DMS 273 treated with DMSO at 0.1 percent for 48 hours (cell line): ENCODE data around the gene LGALS7.
"Not testable (repeated sequence)": the region's sequence is repeated elsewhere in the genome, so short reads cannot be mapped to it uniquely, and the experiment has no call there.

Experiments
- DNase-seq: peaks from one replicate; lab custom pipeline; 2025; lab: John Stamatoyannopoulos, UW

The LGALS7 gene

DNA sequence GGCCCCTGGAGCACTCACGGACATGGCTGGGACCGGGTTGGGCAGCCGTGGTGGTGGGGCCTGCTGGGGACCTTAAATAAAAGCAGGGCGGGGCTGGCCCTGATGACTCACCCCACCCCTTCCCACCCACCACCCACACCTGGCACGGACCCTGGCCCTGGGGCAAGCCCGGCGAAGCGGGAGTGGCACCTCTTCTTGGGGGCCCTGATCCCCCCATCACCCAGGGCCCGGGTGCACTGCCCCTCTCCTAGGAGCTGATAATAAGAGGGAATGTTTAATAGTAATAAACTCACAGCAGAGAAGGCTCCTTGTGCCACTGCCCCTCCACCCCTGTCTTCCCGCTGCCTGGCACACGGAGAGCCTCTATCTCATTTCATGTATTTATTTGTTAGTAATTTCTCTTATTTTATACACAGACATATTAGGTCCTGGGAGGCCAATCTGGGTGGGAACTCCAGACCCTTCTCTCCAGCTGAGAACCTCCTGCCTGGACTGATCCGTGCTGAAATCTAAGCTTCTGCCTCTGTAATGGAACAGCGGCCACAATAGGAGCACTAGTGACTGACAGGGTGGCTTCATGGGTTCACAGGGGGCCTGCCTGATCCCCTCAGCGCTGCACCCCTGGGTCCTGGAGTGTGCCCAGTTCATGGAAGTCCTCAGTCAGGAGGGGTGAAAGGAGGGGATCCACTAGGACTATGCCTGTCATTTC is at the start of gene LGALS7:
Gene LGALS7, minus strand, starts transcription at position 49 of the 709 bp plus-strand sequence. Its CDS starts 25 bp downstream, at position 24.
- DNase-seq, result no peak

DNA sequence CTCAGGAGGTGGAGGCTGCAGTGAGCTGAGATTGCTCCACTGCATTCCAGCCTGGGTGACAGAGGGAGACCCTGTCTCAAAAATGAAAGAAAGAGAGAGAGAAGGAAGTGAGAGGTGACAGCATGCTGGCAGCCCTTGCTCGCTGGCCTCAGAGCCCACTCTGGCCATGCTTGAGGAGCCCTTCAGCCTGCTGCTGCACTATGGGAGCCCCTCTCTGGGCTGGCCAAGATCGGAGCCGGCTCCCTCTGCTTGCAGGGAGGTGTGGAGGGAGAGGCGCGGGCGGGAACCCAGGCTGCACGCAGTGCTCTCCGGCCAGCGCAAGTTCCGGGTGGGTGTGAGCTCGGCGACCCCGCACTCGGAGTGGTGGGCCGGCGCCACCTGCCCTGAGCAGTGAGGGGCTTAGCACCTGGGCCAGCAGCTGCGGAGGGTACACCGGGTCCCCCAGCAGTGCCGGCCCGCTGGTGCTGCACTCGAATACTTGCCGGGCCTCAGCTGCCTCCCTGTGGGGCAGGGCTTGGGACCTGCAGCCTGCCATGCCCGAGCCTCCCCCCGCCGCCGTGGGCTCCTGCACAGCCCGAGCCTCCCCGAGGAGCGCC is 48.0 kb upstream of the LGALS7 start:
- DNase-seq, result not testable (repeated sequence)

DNA sequence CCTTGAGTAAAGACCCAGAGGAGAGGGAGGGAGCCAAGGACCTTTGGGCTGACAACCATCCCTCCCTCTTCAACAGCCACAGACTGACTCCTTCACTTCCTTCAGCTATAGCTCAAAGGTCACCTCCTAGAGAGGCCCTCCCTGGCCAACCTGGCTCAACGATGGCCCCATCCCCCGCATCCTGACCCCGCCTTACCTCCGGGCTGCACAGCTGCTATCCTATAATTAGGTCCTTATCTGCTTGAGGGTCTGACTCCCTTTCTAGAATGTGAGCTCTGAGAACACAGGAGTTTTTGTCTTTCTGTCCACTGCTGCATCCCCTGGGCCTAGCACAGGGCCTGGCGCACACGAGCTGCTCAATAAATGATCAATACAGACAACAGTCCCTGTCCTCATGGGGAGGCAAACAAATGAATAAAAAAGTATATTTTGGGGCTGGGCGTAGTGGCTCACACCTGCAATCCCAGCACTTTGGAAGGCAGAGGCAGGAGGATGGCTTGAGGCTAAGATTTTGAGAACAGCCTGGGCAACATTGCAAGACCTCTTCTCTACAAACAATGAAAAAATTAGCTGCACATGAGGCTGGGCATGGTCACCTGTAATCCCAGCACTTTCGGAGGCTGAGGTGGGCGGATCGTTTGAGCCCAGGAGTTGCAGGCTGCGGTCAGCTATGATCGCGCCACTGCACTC is 46.1 kb upstream of the LGALS7 start:
- DNase-seq, result no peak

DNA sequence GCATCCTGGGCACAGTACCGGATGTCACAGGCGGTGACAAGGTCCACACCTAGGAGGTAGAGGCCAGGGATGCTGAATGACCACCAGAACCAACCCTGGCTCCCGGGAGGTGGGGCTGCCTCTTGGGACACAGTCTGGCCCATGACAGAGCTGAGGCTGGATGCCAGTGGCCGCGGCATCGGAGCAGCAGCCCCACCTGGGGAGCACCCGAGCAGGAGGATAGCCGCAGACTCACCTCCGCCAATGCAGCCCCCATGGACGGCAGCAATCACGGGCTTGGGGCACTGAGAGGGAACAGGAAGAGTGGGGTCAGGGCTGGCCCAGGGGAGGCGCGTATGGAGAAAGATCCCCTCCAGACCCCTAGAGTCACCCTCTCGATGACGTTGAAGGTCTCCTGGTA is 43.8 kb upstream of the LGALS7 start:
- no peak for DNase-seq

DNA sequence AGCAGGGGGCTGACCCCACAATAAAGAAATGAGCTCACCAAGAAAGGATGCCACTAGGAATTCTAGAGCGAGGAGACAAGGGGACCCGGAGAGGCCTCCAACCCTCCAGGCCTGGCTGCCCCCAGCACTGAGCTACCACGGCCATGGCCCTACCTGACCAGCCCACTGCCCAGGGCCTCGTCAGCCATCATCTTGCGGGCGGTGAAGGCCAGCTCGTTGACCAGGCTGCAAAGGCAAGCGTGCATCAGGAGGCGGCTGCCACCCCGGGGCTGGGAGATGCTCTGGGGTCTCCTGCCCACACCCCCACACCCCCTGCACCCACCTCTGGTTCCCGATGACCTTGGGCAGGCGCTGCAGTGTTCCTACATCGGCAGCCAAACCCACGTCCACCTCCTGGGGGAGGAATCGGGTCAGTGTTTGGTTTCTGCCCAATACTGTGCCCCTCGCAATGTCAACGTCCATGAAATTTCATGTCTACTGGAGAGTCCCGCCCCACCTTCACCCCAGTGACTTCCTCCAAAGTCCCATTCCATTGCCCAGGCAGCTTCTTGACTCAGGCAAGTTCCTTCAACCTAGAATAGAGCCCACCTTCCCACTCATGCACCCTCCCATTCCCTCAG is 42.9 kb upstream of the LGALS7 start:
- no peak for DNase-seq

DNA sequence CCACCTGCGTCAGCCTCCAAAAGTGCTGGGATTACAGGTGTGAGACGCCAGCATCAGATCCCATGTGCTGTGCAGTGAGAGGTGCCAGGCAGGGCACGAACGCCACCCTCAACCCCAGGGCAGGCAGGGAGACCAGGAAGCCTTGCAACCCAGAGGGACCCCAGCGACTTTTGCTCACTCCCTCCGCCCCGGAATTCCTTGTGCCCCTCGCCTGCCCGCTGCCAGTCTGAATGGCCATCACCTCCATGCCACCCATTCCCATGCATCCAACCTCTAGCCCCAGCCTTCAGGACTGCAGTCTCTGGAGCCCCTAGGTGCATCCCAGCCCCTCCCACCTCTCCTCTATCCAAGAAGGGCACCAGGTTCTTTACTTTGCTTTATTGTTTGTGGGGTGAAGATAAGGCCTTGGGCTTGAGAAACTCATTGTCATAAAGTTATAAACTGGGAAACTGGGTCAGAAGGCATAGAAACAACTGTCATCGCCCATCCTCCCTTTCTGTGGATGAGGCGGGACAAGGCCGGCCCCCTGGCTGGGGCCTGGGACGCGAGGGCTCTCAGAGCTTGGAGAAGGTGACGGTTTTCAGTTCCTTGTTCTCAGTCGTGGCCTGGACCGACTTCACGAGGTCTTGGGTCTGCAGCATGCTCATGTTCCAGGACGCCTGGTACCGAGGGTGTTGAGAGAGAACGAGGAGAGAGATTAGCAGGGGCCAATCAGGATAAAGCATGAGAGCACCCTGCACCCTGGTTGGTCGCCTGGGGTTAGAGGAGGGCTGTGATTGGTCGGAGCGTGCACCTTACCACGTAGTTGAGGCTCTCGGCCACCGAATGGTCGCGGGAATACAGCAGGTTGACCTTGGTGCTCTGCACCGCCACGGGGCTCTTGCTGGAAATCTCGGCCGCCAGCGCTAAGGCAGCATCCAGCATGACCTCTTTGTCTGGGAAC is 42.0 kb upstream of the LGALS7 start:
- DNase-seq, result no peak

DNA sequence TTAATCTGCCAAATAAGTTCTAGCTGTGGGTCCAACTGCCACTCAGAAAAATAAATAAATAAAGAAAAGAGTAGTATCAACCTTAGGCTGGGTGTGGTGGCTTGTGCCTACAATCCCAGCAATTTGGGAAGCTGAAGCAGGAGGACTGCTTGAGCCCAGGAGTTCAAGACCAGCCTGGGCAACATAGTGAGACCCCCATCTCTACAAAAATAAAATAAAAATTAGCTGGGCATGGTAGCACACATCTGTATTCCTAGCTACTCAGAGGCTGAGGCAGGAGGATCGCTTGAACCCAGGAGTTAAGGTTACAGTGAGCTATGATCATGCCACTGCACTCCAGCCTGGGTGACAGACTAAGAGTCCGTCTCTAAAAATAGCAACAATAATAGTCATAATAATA is 40.6 kb upstream of the LGALS7 start:
- DNase-seq, result not testable (repeated sequence)

DNA sequence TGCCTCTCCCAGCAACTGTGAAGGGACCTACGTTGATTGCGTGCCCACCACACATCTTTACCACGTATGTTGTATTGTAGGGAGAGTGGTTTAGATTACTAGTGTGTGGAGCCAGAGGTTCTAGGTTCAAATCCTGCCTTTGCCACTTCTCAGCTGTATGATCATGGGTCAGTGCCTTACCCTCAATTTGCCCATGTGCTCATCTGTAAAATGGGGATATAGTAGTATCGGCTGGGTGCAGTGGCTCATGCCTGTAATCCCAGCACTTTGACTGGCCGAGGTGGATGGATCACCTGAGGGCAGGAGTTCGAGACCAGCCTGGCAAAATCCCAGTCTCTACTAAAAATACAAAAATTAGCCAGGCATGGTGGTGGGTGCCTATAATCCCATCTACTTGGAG is 40.0 kb upstream of the LGALS7 start:
- DNase-seq, result no peak

DNA sequence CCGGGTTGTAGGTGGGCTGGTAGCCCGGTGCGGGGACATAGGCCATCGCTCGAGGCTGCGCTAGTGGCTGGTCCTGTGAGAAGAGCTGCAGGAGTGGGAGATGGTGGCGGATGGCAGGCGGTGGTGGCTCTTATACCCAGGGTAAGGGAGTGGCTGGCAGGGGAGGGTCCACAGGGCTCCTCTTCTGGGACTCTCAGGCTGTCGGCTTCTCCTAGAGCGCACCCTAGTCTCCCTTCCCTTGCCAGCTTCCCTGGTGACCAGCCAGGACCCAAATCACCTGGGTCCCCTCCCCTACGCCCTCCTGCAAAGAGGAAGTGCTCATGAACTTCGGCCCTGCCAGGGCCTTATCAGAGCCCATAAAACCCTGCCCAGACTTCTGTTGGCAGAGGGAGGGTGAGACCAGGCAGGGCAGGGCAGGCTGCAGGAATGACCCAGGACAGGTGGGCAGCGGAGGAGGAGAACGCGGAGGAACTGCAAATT is 39.6 kb upstream of the LGALS7 start, which contains the start of gene LGALS4:
Gene LGALS4, minus strand, starts transcription at position 105 of the 480 bp plus-strand sequence. Its CDS starts 59 bp downstream, at position 46.
- DNase-seq, result no peak

DNA sequence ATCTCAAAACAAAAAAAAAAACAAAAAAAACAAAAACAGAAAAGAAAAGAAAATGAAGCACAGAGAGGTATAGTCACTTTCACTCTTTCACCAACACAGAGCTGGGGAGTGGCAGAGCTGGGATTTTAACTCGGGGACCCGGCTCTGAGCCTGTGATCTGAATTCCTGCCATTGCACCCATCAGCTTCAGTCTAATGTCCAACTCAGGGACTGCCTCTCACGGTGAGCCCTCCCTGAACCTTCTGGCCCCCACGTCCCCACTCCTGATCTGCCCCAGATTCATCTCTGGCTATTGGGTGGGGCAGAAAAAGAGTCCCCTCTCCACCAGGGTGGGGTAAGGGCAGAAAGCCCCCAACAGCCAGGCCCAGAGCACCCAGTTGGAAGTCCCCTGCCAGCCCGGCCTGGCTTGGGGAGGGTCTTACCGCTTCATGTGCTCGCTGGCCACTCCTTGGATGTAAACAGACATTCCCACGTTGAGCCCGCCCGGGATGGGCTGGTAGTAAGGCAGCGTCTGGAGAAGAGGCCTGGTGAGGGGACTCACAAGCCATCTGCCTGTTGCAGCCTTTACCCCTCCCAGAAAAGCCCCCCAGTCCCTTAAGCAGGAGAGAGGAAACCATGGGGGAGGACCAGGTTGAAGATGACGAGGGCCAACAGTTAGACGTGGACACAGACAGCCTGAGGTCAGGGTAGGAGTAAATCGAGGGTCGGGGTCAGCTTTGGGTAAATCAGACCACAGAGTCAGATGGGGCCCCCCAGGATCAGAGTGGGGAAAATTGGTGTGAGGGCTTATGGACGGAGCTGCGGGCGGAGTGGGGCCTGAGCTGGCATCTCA is 38.9 kb upstream of the LGALS7 start:
- no peak for DNase-seq

DNA sequence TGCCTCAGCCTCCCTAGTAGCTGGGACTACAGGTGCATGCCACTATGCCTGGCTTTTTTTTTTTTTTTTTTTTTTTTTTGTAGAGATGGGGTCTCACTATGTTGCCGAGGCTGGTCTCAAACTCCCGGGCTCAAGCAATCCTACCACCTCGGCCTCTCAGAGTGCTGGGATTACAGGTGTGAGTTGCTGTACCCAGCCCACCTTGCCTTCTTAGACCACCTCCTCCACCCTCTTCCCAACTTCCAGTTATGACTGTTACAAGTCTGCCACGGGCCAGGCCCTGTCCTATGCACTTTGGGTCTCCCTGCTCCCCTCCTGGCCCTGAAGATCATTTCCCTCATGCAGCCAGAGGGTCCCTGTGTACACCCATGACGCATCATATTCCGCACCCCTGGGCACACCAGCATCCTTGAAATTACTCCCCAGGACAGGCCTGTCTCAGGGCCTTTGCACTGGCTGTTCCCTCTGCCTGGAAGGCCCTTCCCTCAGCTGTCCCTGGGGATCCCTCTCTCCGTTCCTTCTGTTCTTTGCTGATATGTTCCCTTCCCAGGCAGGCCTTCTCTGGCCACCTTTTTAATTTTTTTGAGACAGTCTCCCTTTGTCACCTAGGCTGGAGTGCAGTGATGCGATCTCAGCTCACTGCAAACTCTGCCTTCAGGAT is 36.4 kb upstream of the LGALS7 start:
- no peak for DNase-seq

DNA sequence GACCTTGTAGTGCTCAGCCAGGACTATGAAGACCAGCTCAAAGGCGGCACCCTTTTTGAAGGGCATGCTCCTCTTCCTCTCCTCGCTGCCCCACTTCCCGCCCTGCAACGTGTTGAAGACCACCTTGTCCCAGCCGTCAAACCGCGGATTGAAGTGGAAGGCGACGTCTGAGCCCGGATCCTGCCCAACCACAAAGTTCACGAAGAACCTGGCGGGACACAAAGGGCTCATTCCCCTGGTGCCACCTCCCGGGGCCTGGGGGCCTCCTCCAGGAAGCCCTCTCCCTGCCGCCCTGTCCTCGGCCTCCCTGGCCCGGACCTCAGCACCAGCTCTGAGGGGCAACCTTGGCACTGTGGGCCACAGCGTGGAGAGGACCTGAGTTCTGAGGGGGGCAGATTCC is 35.4 kb upstream of the LGALS7 start:
- DNase-seq, result no peak

DNA sequence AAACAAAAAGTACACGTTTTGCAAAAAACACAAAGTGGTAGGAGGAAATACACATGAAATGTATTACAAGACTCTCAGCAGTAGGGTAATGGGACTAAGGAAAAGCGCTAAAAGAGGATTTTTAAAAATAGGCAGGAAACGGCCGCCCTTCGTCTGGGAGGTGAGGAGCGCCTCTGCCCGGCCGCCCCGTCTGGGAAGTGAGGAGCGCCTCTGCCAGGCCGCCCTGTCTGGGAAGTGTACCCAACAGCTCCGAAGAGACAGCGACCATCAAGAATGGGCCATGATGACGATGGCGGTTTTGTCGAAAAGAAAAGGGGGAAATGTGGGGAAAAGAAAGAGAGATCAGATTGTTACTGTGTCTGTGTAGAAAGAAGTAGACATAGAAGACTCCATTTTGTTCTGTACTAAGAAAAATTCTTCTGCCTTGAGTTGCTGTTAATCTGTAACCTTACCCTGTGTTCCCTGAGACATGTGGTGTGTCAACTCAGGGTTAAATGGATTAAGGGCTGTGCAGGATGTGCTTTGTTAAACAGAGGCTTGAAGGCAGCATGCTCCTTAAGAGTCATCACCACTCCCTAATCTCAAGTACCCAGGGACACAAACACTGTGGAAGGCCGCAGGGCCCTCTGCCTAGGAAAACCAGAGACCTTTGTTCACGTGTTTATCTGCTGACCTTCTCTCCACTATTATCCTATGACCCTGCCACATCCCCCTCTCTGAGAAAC is 34.2 kb upstream of the LGALS7 start:
- not testable (repeated sequence) for DNase-seq

DNA sequence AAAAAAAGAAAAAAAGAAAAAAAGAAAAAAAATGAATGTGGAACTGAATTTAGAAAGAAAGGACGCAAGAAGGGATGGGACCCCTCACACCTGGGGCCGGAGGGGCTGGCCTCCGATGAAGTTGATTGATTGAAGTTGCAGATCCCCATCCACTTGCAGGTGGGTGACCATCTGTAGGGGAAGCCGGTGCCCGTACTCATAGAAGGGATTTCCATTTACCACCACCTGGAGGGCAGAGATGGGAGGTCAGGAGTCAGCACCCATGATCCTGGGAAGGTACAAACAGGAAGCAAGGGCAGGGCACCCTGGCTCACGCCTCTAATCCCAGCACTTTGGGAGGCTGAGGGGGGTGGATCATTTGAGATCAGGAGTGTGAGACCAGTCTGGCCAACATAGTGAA is 33.1 kb upstream of the LGALS7 start:
- DNase-seq, result no peak

DNA sequence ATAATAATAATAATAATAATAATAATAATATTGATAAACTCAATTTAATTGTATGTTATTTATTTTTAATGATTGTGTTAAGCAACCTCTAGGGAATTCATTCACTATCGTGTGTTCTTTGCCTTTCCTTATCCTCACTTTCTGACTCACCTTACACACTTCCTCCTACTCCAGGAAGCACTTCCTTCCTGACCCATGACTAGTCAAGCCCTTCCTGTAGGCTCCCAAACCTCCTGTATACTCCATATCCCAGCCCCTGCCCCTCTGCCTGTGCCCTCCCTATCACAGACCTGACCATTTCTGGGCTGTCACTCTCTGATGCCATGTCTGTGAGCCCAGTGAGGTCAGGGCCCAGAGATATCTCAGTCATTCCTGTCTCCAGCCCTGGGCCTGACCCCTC is 31.9 kb upstream of the LGALS7 start:
- no peak for DNase-seq

DNA sequence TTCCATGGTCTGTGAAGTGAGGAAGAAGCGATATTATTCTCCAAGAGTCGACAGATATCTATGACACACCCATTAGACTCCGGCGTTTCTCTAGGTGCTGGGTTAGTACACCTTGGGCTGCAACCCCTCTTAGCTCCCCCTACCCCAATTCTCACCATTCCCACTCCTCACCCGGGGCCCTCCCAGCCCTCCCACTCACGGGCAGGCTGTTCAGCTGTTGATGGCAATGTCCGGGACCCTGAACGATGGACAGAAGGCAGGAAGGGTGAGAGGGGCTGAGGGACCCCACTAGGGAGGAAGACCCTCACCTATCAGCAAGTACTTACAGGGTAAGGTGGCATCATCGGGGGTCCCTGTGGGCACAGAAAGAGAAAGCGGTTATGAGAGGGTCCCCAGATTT is 30.2 kb upstream of the LGALS7 start:
- DNase-seq, result no peak

DNA sequence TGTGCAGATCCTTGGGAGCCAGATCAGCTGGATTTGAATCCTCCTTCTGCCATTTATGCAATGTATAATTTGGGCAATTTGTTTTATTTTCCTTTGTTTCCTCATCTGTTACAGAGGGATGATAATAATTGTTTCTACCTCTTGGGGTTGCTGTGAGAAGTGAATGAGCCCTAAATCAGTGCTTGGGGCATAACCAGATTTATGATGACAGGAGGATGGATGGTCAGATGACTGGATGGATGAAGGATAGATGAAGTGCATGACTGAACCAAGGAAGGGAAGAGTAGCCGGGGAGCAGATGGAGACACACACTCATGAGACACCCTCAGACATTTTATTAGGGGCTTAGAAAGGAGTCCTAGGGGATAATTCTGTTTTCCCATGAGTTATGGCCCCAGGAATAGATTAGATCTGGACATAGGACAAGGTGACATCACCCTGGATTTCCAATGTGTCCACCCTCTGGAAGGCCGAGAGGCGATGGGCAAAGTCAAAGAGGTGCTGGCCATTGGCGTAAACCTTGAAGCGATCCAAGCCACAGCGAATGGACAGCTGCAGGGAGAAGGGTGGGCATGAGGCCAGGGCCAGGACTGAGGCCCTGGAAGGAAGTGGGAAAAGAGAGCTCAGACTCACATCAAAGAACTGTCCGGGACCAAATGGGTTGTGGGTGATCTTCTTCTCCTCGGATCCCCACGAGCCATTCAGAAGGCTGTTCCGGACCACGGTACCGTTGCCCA is 28.2 kb upstream of the LGALS7 start:
- DNase-seq, result no peak

DNA sequence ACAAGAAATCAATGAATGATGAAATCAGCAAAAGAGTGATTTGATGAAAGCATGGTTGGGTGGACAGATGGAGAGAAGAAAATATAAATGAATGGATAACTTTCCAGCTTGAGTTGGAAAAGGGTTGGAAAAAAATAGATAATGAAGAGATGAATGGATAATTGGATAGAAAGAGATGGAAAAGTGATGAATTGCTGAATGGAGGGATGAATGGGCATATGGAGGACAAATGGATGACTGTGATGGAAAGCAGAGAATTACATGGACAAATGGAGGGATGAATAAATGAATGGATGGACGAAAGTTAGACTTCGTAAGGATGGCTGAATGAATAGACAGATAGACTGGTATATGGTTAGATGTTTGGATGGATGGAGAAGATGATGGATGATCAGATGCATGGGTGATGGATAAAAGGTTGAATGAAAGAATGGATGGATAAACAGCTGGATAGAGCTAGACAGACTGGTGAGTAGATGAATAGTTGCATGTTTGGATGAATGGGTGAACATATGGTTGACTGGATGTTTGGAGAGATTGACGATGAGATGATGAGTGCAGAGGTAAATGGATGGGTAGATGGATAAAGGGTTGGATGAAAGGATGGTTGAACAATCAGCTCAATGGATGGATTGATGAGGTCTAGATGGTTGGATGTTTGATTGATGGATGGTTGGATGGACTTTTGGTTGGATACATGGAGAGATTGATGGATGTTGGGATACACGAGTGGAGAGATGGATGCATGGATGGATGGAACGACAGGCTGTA is 27.4 kb upstream of the LGALS7 start:
- no peak for DNase-seq
